HFFc6 (cell line): ENCODE measurements around the gene PRSS57. TPM values are rescaled to one million over a fixed set of nuclear protein-coding genes. Genes with fewer than 3 reads are reported as not detected.

Source experiments
- DNase-seq: peaks from one replicate; pipeline ENCODE4 v3.0.0-alpha.2; 2018
- H3K27ac Mint-ChIP-seq: 2 replicates; pipeline ENCODE4 v1.8.0; 2020; ENCODE audit warnings: mild to moderate bottlenecking, mixed read lengths
- H3K27me3 Mint-ChIP-seq: 2 replicates; pipeline ENCODE4 v1.8.0; 2021; ENCODE audit warnings: mild to moderate bottlenecking, moderate library complexity, mixed read lengths; ENCODE audit not compliant: insufficient read depth
- H3K36me3 Mint-ChIP-seq: 2 replicates; pipeline ENCODE4 v1.8.0; 2021; ENCODE audit warnings: low read depth, mixed read lengths
- H3K4me1 Mint-ChIP-seq: 2 replicates; pipeline ENCODE4 v1.8.0; 2020; ENCODE audit warnings: low read depth, mixed read lengths
- H3K4me3 Mint-ChIP-seq: 2 replicates; pipeline ENCODE4 v1.8.0; 2020; ENCODE audit warnings: mild to moderate bottlenecking, moderate library complexity, mixed read lengths
- H3K9me3 Mint-ChIP-seq: 2 replicates; pipeline ENCODE4 v1.8.0; 2020; ENCODE audit warnings: mild to moderate bottlenecking, mixed read lengths
- total RNA-seq, 6 experiments: library from RNA; stranded (reverse); fragmentation: NEBNext Ultra II Directional; extraction: Animal tissue kit (Norgen Biotek cat#: 25700); gene quantifications; 2 replicates in 1 of 6; 3 replicates in 5 of 6; pipeline ENCODE4 v1.2.3, GENCODE V29; 2021
- TF ChIP-seq, protein P1 (sequence below): fragments of 200-600 bp; sonication (generic); IDR thresholded peaks from 2 replicates; pipeline ENCODE4 v1.5.0; 2021; ENCODE audit warnings: antibody characterized with exemption, mild to moderate bottlenecking

The PRSS57 gene
- total RNA-seq, 6 experiments from 2014 or later = not detected

DNA sequence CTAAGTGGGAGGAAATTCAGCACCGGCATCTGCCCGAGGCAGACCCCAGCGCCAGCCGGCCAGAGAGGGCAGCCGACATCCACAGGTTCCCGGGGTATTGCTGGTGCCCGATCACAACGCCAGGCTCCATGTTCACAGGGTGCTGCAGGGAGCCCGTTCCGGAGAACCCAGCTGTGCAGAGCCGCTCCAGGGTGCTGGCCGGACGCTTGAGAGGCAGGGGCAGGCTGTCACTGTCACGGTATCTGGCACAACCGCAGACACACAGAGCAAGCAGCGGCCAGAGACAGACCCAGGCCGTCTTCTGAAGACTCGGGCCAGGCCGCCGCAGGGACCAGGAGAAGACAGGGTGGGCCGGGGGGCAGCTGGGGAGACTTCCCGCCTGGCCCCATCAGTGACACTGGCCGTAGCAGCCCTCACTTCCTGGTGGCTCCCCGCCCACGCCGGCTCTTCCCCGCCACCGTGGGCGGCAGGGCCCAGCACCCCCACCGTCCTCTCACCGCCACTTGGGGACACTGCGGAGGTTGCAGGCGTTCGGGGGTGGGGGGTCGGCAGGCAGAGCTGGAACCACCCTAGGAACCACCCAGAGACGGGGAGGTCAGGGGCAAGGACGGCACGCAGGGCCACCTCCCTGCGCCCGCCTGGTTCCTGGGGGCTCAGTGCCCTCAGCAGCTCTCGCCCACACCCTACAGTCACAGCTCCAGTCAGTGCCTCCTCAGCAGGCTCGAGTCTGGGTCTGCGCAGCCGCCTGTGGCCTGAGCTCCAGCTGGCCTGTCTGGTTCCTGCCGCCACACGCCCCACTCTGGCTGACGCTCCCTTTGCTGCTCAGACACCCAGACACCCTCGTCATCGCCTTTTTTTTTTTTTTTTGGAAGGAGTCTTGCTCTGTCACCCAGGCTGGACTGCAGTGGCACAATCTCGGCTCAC lies 36.1 kb downstream of the PRSS57 start:
- no peak overlapping the region for H3K4me3 Mint-ChIP-seq
- no peaks in the 10 kb centered on the region for H3K9me3 Mint-ChIP-seq
- H3K36me3 Mint-ChIP-seq = no peaks in the 10 kb centered on the region
- H3K4me1 Mint-ChIP-seq = peaks cover 24% of the 10 kb centered on the region
- TF ChIP-seq, protein P1, sequence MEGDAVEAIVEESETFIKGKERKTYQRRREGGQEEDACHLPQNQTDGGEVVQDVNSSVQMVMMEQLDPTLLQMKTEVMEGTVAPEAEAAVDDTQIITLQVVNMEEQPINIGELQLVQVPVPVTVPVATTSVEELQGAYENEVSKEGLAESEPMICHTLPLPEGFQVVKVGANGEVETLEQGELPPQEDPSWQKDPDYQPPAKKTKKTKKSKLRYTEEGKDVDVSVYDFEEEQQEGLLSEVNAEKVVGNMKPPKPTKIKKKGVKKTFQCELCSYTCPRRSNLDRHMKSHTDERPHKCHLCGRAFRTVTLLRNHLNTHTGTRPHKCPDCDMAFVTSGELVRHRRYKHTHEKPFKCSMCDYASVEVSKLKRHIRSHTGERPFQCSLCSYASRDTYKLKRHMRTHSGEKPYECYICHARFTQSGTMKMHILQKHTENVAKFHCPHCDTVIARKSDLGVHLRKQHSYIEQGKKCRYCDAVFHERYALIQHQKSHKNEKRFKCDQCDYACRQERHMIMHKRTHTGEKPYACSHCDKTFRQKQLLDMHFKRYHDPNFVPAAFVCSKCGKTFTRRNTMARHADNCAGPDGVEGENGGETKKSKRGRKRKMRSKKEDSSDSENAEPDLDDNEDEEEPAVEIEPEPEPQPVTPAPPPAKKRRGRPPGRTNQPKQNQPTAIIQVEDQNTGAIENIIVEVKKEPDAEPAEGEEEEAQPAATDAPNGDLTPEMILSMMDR = no peak
- H3K27me3 Mint-ChIP-seq = peaks cover 3% of the 10 kb centered on the region
- no peak for DNase-seq
- H3K27ac Mint-ChIP-seq = no peak overlapping the region; the same call in 1 of the 2 replicates

- no peak for DNase-seq
- H3K36me3 Mint-ChIP-seq = no peaks in the 10 kb centered on the region; the same call in 1 of the 2 replicates
- no peaks in the 10 kb centered on the region for H3K9me3 Mint-ChIP-seq
- H3K4me3 Mint-ChIP-seq = no peak overlapping the region
- no peak overlapping the region for H3K27ac Mint-ChIP-seq
- TF ChIP-seq, protein P1 = no peak
- no peaks in the 10 kb centered on the region; the same call in 1 of the 2 replicates for H3K27me3 Mint-ChIP-seq
- peaks cover 18% of the 10 kb centered on the region for H3K4me1 Mint-ChIP-seq
These were observed 37.0 kb downstream of the PRSS57 start for GRCh38 chr19:658059-658839.

- Mint-ChIP-seq H3K4me3 (no peak overlapping the region), H3K4me1 (peaks cover 18% of the 10 kb centered on the region), H3K9me3 (no peaks in the 10 kb centered on the region), H3K36me3 (no peaks in the 10 kb centered on the region; the same call in 1 of the 2 replicates), H3K27me3 (no peaks in the 10 kb centered on the region; the same call in 1 of the 2 replicates), H3K27ac (no peak overlapping the region)
- no peak for DNase-seq
- TF ChIP-seq, protein P1 = no peak
These were observed 37.6 kb downstream of the PRSS57 start for GRCh38 chr19:657611-658010.

- no peaks in the 10 kb centered on the region; the same call in 1 of the 2 replicates for H3K27me3 Mint-ChIP-seq
- H3K36me3 Mint-ChIP-seq = no peaks in the 10 kb centered on the region; the same call in 1 of the 2 replicates
- no peak overlapping the region for H3K4me3 Mint-ChIP-seq
- no peaks in the 10 kb centered on the region for H3K9me3 Mint-ChIP-seq
- H3K4me1 Mint-ChIP-seq = peaks cover 17% of the 10 kb centered on the region
- DNase-seq = no peak
- TF ChIP-seq, protein P1 = no peak
- H3K27ac Mint-ChIP-seq = no peak overlapping the region
These were observed 38.3 kb downstream of the PRSS57 start for GRCh38 chr19:656751-657559.

GRCh38 chr19:655691-656090 lies 39.6 kb downstream of the PRSS57 start:
- TF ChIP-seq, protein P1 = no peak
- H3K27ac Mint-ChIP-seq = no peak overlapping the region
- no peaks in the 10 kb centered on the region; the same call in 1 of the 2 replicates for H3K36me3 Mint-ChIP-seq
- no peaks in the 10 kb centered on the region for H3K9me3 Mint-ChIP-seq
- H3K27me3 Mint-ChIP-seq = no peaks in the 10 kb centered on the region
- H3K4me3 Mint-ChIP-seq = no peak overlapping the region
- peaks cover 4% of the 10 kb centered on the region for H3K4me1 Mint-ChIP-seq
- DNase-seq = no peak
